PFSK-1 (cell line): ENCODE data around the gene CHMP1B.

Source experiments
- FOXP2 ChIP-seq: optimal IDR thresholded peaks from 2 replicates; pipeline ENCODE3; 2011; ENCODE audit warnings: borderline replicate concordance, control low read depth, inconsistent platforms; ENCODE audit not compliant: insufficient read depth; ENCODE audit errors: extremely low read length, extremely low read depth
- POLR2AphosphoS5 ChIP-seq: IDR thresholded peaks from 2 replicates; pipeline ENCODE4 v1.6.1; 2012; ENCODE audit warnings: low read depth, mild to moderate bottlenecking, control low read depth, low read length, moderate library complexity
- SIN3A ChIP-seq: IDR thresholded peaks from 2 replicates; pipeline ENCODE4 v1.6.1; 2012; ENCODE audit warnings: mild to moderate bottlenecking, low read length, moderate library complexity, borderline replicate concordance; ENCODE audit not compliant: insufficient read depth
- TAF1 ChIP-seq: IDR thresholded peaks from 2 replicates; pipeline ENCODE4 v1.6.1; 2012; ENCODE audit warnings: low read length, control low read depth, borderline replicate concordance; ENCODE audit not compliant: insufficient read depth
- TF ChIP-seq, protein P1 (sequence below), 2 experiments: IDR thresholded peaks; 2 replicates each; pipeline versions ENCODE4 v1.6.1 to v1.8.0; 2011 to 2012; ENCODE audit warnings: low read depth in 2 of 2, low read length in 2 of 2, control low read depth in 1 of 2, inconsistent platforms in 1 of 2, mild to moderate bottlenecking in 1 of 2, moderate library complexity in 1 of 2; ENCODE audit not compliant: insufficient read depth in 1 of 2

DNA sequence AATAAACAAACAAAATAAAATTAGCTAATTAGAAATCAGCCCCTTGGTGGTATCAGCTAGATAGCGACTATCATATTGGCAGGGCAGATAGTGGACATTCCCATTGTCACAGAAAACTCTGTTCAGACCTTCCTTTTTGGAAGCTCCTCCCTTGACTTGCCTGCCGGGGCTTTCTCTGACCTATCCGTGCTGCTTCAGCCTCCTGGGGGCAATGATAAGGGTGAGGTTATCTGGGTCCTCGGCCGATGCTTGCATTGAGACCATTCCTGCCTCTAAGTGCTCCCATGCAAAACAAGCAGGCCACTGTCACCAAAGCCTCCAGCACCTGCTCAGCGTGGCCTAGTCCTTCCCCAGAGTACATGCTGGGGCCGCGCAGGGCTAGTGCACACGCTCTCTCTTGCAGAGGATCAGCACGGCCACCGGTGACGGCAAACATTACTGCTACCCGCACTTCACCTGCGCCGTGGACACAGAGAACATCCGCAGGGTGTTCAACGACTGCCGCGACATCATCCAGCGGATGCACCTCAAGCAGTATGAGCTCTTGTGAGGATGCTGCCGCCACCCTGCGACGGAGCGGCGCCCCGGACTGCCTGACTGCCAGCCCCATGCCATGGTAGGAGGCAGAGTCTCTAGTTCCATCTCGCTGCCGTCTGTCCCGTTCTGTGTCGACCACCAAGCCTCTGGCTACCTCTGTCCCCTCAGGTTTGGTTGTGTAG is 29.5 kb downstream of the CHMP1B start:
- TF ChIP-seq, protein P1, sequence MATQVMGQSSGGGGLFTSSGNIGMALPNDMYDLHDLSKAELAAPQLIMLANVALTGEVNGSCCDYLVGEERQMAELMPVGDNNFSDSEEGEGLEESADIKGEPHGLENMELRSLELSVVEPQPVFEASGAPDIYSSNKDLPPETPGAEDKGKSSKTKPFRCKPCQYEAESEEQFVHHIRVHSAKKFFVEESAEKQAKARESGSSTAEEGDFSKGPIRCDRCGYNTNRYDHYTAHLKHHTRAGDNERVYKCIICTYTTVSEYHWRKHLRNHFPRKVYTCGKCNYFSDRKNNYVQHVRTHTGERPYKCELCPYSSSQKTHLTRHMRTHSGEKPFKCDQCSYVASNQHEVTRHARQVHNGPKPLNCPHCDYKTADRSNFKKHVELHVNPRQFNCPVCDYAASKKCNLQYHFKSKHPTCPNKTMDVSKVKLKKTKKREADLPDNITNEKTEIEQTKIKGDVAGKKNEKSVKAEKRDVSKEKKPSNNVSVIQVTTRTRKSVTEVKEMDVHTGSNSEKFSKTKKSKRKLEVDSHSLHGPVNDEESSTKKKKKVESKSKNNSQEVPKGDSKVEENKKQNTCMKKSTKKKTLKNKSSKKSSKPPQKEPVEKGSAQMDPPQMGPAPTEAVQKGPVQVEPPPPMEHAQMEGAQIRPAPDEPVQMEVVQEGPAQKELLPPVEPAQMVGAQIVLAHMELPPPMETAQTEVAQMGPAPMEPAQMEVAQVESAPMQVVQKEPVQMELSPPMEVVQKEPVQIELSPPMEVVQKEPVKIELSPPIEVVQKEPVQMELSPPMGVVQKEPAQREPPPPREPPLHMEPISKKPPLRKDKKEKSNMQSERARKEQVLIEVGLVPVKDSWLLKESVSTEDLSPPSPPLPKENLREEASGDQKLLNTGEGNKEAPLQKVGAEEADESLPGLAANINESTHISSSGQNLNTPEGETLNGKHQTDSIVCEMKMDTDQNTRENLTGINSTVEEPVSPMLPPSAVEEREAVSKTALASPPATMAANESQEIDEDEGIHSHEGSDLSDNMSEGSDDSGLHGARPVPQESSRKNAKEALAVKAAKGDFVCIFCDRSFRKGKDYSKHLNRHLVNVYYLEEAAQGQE (IDR thresholded peaks at IDR 0.05; ENCODE audit: insufficient read depth in 1 of 2, low read depth in 2 of 2, low read length in 2 of 2) = no peak
- TF ChIP-seq POLR2AphosphoS5 (no peak), TAF1 (no peak), SIN3A (no peak), FOXP2 (no peak)
